ENCODE measurements around the gene LILRB2. TPM values are rescaled to one million over a fixed set of nuclear protein-coding genes. Genes with fewer than 3 reads are reported as not detected.
A peak's percentile ranks its signal among the peaks of the same experiment; 100 is the strongest.

Gene LILRB2
- total RNA-seq, 6 experiments from 2014 or later, result 1.6 to 9.8 (median 3.0) TPM

DNA sequence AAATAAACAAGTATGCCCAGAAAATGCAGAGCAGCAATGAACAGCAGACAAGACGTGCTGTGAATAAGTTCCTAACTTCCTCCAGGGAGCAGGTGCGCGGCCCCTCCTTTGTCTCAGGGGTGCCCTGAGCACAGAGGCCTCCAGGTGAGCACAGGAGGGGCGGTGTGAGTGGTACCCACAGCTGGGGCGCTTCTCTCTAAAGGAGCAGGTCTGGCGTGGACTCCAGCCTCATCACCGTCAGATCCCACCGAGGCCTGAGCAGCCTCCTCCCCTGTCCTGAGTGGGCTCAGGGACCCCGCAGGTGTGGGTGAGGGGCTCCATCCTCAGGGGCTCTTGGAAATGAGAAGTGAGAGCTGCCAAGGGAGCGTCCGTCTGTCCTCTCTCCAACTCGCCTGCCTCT lies 28.9 kb upstream of the LILRB2 start:
- no peaks in the 10 kb centered on the region for H3K36me3 ChIP-seq
- no peaks in the 10 kb centered on the region for H3K4me1 ChIP-seq
- no peak overlapping the region for H3K4me3 ChIP-seq
- H3K9me3 ChIP-seq, result no peaks in the 10 kb centered on the region
- TF ChIP-seq, protein P1, sequence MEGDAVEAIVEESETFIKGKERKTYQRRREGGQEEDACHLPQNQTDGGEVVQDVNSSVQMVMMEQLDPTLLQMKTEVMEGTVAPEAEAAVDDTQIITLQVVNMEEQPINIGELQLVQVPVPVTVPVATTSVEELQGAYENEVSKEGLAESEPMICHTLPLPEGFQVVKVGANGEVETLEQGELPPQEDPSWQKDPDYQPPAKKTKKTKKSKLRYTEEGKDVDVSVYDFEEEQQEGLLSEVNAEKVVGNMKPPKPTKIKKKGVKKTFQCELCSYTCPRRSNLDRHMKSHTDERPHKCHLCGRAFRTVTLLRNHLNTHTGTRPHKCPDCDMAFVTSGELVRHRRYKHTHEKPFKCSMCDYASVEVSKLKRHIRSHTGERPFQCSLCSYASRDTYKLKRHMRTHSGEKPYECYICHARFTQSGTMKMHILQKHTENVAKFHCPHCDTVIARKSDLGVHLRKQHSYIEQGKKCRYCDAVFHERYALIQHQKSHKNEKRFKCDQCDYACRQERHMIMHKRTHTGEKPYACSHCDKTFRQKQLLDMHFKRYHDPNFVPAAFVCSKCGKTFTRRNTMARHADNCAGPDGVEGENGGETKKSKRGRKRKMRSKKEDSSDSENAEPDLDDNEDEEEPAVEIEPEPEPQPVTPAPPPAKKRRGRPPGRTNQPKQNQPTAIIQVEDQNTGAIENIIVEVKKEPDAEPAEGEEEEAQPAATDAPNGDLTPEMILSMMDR (IDR thresholded peaks at IDR 0.05), result no peak
- no peak for TF ChIP-seq POLR2A (IDR thresholded peaks at IDR 0.05)
- ATAC-seq (no peak), DNase-seq (no peak)
- H3K27me3 ChIP-seq, result no peaks in the 10 kb centered on the region
- WGBS (ENCODE audit: insufficient coverage, low coverage, low lambda C conversion rate, missing lambda C conversion rate), result 23% methylated on average over 2 of the region's 12 CpGs
- intact Hi-C loops (cut with DNase I), result no loop called here
- no peak overlapping the region for H3K27ac ChIP-seq

DNA sequence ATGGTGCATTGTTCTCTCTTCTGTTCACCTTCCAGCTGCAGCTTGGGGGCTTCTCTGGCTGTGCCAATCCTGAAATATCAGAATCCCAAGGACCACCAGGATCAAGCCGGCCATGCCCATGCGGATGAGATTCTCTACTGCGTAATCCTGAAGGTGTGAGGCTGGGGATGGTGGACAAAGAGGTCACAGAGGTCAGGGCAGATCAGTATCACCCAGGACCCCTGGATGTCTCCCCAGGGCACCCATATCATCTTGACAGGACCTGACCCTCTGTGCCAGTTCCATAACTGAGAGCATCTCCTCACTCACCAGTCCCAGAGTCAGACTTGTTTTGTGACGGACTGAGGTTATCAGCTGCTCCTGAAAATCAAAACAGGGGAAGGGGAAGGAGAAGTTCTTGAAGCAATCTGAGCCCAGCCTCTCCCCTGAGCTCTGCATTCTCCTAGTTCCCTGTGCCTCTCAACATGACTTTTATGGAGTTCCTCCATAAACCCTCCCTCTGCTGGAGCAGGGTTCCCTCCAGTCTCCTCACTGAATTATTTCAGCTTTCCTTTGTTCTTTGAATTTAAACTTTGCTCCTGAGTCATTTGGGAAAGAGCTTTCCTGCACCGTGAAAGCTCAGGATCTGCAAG lies 26.6 kb upstream of the LILRB2 start:
- ATAC-seq (peak in 1 of 4 donors; percentile 24), DNase-seq (no peak)
- 50% methylated on average over 1 of the region's 5 CpGs for WGBS (ENCODE audit: insufficient coverage, low coverage, low lambda C conversion rate, missing lambda C conversion rate)
- Histone ChIP-seq H3K36me3 (no peaks in the 10 kb centered on the region), H3K9me3 (no peaks in the 10 kb centered on the region), H3K27me3 (no peaks in the 10 kb centered on the region), H3K27ac (no peak overlapping the region), H3K4me3 (no peak overlapping the region), H3K4me1 (no peaks in the 10 kb centered on the region)
- TF ChIP-seq, protein P1 (IDR thresholded peaks at IDR 0.05), result no peak
- no peak for TF ChIP-seq POLR2A (IDR thresholded peaks at IDR 0.05)
- intact Hi-C loops (cut with DNase I), result no loop called here

DNA sequence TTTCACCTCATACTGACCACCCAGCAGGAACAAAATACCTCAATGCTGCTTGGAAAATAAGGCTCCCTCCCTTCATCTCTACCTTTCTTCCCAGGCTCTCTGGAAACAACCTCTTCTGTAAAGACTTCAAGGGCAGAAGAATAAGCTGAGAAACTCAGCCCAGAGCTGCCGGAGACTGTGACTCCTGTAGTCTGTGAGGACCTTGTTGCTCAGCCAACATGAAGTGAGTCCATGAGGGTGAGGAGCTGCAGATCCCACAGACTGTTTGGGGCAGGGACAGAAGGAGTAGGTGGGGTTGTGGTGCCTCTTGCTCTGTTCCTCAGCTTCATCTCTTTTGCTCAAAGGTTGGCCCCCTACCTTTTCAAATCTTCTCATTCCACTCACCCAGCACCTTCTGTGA lies 24.2 kb upstream of the LILRB2 start:
- ATAC-seq (no peak), DNase-seq (no peak)
- H3K27me3 ChIP-seq, result no peaks in the 10 kb centered on the region
- 38% methylated on average over 1 of the region's 1 CpG for WGBS (ENCODE audit: insufficient coverage, low coverage, low lambda C conversion rate, missing lambda C conversion rate)
- no peaks in the 10 kb centered on the region for H3K4me1 ChIP-seq
- H3K36me3 ChIP-seq, result no peaks in the 10 kb centered on the region
- TF ChIP-seq POLR2A (IDR thresholded peaks at IDR 0.05), result no peak
- TF ChIP-seq, protein P1 (IDR thresholded peaks at IDR 0.05), result no peak
- no peaks in the 10 kb centered on the region for H3K9me3 ChIP-seq
- no peak overlapping the region for H3K4me3 ChIP-seq
- no peak overlapping the region for H3K27ac ChIP-seq
- intact Hi-C loops (cut with DNase I), result no loop called here

DNA sequence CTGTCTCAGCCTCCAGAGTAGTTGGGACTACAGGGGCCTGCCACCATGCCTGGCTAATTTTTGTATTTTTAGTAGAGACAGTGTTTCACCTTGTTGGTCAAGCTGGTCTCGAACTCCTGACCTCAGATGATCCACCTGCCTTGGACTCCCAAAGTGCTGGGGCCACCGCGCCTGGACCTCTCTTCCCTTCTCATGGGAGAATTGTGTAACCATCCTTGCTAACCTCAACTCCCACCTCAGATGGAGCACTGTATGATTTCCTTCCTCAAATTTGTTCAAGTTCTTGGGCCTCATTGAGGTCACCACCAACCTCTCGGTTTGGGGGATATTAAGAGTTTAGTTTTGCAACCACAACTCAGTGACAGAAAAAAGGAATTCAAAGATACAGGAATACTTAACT lies 21.3 kb upstream of the LILRB2 start:
- Histone ChIP-seq H3K4me1 (no peaks in the 10 kb centered on the region), H3K4me3 (no peak overlapping the region), H3K9me3 (no peaks in the 10 kb centered on the region), H3K36me3 (no peaks in the 10 kb centered on the region), H3K27ac (no peak overlapping the region), H3K27me3 (no peaks in the 10 kb centered on the region)
- WGBS (ENCODE audit: insufficient coverage, low coverage, low lambda C conversion rate, missing lambda C conversion rate), result 25% methylated on average over 4 of the region's 4 CpGs
- intact Hi-C loops (cut with DNase I), result no loop called here
- TF ChIP-seq, protein P1 (IDR thresholded peaks at IDR 0.05), result no peak
- TF ChIP-seq POLR2A (IDR thresholded peaks at IDR 0.05), result no peak
- peak; percentile 28 to 38 (median 34) for ATAC-seq
- no peak for DNase-seq

Measured in right lobe of liver (tissue), 6 donors.